A549 treated with Hydrocortisone at 1 μM for 4 hours (cell line): ENCODE data around the gene BACE1. TPM values are rescaled to one million over a fixed set of nuclear protein-coding genes. Genes with fewer than 3 reads are reported as not detected.

Experiments
- total RNA-seq: library from RNA; stranded (reverse); fragments of 200-300 nt; extraction: Qiagen RNA extraction; gene quantifications from 5 replicates; pipeline ENCODE4 v1.2.3, GENCODE V29; 2022

Gene BACE1
- 8.5 to 11.1 TPM (median 10.9 TPM) in 5 replicates for total RNA-seq

GRCh38 chr11:117316197-117316961, at the start of gene BACE1:
Gene BACE1 (minus strand): TSS chr11:117316256. CDS start chr11:117315795, 461 bp downstream.

GRCh38 chr11:117327567-117328374, 11.7 kb upstream of the BACE1 start, which contains the start of gene CEP164:
Gene CEP164 (plus strand): TSS chr11:117327854. CDS start chr11:117338587, 10,733 bp downstream.

GRCh38 chr11:117290809-117291396, 25.2 kb downstream of the BACE1 start, which contains the start of gene BACE1-AS:
Gene BACE1-AS (plus strand): TSS chr11:117291346.

Other genes starting within 250 kb of the BACE1 start
- gene SIK3, start 217.8 kb downstream of the BACE1 start, total RNA-seq, result 7.2 to 8.4 TPM (median 8.3 TPM) in 5 replicates
- gene PAFAH1B2, start 172.0 kb downstream of the BACE1 start, total RNA-seq, result 30.5 to 45.6 TPM (median 37.6 TPM) in 5 replicates
- 5.0 to 6.0 TPM (median 5.3 TPM) in 5 replicates for gene SIDT2, start 137.5 kb downstream of the BACE1 start, total RNA-seq
- 63.9 to 138 TPM (median 103 TPM) in 5 replicates for gene TAGLN, start 116.9 kb downstream of the BACE1 start, total RNA-seq
- 15.8 to 19.1 TPM (median 16.2 TPM) in 5 replicates for gene PCSK7, start 84.2 kb downstream of the BACE1 start, total RNA-seq
- gene RNF214, start 83.6 kb downstream of the BACE1 start, total RNA-seq, result 10.9 to 12.3 TPM (median 11.7 TPM) in 5 replicates
- gene BACE1-AS, start 24.9 kb downstream of the BACE1 start, total RNA-seq, result 1.7 to 3.2 TPM (median 2.1 TPM) in 5 replicates
- 15.8 to 21.6 TPM (median 17.7 TPM) in 5 replicates for gene CEP164, start 11.6 kb upstream of the BACE1 start, total RNA-seq